DMS114 treated with DMSO at 0.1 percent for 48 hours (cell line): ENCODE measurements around the gene OPN1SW.

Source experiments
- DNase-seq: peaks from one replicate; lab custom pipeline; 2025; ENCODE audit not compliant: unreplicated experiment; lab: John Stamatoyannopoulos, UW

Gene OPN1SW, protein sequence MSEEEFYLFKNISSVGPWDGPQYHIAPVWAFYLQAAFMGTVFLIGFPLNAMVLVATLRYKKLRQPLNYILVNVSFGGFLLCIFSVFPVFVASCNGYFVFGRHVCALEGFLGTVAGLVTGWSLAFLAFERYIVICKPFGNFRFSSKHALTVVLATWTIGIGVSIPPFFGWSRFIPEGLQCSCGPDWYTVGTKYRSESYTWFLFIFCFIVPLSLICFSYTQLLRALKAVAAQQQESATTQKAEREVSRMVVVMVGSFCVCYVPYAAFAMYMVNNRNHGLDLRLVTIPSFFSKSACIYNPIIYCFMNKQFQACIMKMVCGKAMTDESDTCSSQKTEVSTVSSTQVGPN

DNA sequence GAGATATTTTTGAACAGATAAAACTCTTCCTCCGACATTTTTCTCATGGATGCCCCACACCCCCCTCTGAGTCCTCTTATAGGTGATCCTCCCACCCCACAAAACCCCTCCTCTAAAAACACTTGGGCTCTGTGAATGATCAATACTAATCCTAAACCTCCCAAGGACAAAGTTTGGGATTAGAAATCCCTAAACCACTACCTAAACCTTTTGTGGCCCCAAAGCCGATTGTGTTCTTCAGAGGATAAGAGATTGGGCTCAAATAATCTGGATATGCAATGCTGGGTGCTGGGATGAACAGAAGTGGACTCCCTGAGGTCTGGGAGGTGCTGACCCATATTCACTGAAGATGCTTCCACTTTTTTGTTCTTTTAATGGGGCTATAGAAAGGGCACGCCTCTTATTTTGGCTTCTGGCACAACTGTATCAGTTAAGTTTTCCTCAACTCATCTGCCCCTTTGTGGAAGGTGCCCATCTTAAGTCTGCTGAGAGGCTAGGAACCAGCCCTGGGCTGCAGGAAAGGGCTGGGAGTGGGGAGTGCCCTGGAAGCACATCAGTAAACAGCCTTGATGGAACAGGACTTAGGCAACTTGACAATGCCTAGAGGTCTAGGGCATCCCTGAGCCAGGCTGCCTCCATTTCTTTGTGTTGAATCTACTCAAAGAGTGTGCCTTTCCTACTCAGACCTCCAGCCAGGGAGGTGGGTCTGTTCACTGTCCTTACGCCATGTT, at the start of gene OPN1SW:
Gene OPN1SW (minus strand): TSS at position 51 of the 731 bp plus-strand sequence. CDS start 13 bp downstream, at position 38.
- no peak for DNase-seq

DNA sequence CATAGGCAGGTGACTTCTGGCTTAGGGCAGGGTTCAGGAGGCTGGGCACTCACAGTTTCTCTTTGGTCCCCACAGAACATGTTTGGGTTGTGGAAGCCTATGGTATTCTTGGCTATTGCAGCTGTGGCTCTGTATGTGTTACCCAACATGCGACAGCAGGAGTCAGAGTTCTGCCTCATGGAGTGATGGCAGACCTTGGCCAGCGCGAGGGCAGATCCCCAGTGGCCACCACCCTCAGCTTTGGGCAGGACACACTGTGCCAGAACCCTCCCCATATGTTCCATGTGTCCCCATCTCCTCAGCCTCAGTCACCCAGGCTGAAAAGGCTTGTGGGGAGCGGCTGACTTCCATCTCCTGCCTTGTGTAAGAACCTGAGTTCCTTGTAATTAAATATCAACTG, 46.1 kb upstream of the OPN1SW start:
- DNase-seq: no peak

DNA sequence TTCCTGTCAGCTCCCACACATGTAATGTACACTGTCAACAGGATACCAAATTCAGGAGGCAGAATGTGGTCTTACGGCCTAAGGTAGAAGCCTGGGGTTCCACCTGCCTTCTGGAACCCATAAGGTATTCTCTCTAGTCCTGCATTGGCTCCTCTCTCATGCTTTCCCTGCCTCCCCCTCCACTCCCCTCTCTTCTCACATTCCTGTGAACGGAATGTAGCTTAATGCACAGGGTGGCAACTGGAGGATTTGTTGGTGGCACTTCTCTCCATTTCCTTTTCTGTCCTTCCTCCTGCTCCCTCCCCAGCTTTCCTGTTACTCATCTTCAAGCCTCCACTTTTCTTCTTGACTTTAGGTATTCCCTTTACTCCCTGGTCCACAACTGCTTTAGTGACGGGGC, 43.1 kb upstream of the OPN1SW start:
- DNase-seq: no peak

DNA sequence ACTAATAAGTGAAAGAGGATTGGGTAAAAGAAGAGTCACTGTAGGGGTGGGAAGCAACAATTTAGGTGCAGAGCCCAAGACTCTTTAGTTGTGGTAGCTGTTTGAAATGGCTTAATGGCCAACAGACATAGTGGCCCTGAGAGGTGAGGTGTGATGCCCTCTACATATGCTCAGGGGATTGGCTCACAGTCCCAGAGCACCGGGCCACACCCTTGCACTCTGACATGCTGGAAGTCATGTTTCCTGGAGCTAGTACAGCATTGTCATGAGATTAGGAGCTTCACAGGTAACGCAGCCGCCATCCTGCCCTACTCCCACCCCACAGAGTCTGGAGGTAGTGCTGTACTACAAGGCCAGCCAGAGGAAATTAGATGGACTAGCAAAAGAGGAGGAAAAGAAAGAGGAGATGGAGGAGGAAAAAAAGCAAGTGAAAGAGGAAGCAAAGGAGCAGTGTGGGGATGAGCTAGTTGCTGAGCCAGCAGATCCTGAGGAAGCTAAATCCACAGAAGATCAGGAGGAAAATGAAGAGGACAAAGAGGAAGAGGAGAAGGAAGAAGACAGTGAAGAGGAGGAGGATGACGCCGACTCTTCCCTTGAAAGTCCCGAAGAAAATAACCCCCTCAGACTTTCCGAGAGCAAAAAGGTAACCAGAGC, 39.8 kb upstream of the OPN1SW start:
- no peak for DNase-seq

- no peak for DNase-seq
These were observed 38.9 kb upstream of the OPN1SW start for GRCh38 chr7:128814499-128814898.

DNA sequence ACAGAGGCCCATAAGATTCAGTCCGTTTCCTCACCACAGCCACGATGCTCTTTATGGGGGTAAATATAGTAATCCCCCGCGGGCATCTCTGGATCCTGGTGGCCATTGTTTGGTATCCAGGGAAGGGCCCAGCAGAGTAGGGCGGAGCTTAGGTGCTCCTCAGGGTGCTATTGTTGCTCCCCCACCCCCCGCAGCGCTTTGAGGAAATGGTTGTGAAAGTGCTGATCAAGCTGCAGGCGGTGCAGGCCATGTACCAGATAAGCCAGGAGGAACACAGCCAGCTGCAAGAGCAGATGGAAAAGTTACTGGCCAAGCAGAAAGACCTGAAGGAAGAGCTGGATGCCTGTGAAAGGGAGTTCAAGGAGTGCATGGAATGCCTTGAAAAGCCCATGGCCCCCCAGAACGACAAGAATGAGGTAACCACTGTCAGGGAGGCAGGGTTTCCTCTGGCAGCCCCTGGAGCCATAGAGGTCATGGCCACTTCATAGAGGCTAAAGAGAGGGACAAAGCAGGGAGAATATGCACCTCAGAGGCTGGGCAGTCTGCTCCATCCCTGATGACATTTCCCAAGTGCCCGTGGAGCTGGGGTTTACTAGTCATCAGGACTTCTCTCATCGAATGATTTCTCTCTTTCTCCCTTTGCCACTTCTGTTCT, 37.0 kb upstream of the OPN1SW start:
- no peak for DNase-seq

DNA sequence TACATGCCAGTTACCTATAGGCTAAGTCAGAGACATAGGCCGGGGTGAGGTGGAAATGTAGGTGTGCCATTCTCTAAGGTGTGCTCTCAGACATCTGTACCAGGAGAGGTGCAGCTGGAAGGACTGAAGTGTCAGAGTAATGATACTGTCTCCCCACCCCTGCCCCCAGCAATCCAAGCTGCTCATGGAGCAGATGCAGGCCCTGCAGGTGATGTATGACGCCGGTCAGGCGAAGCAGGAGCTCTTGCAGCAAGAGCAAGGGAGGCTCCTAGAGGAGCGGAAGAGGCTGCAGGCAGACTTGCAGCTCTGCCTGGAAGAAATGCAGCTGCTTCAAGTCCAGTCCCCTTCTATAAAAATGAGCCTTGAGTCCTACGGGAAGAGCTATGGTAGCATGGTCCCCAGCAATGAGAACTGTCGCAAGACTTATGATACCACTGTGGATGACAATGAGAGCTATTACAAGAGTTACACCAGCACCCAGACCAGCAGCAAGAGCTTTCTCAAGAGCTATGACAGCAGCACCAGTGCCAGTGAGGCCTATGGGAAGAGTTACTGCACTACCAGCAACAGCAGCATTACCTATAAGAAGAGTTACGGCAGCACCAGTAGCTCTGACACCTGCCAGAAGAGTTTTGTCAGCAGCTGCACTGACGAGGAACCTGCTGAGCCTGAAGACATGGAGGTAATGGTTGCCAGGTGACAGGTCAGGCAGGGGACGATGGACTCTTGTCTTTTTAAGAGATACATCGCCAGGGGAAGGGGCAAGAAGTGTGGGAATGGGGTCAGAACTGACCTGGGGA, 36.2 kb upstream of the OPN1SW start:
- no peak for DNase-seq

DNA sequence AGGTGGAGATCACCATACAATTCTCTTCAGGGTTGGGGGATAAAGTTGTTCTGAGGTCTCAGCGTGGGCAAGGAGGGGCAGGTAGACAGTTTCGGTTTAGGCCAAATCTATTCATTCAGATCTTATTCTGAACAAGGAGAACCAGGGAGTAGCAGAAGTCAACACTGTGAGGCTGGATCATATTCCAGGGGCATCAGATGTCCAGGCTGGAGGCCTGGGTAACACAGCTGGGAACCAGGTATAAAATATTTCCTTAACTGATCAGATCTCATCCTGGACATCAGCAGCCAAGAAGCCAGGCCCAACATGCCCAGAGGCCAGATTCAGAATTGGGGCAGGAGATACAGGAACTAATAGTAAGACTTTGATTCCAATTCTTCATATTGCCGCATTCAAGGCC, 35.4 kb upstream of the OPN1SW start:
- no peak for DNase-seq

DNA sequence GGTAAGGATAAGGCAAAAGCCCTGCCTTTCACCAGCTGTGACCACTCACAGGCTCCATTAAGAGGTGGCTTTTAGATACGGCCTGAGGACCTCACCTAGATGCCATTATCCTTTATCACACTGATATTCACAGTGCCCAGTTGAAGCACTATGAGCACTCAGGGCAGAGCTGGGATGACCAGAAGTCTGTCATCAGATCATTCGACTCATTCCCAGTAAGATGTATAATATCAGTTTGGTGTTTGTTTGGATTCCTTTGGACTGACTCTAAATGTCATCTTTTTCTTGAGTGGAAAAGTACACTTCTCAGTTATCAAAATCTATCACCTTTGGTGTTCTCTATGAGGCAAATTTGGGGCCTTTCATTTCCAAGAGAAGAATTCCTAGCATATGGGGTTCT, 34.9 kb upstream of the OPN1SW start:
- no peak for DNase-seq

GRCh38 chr7:128809363-128809762, 33.8 kb upstream of the OPN1SW start:
- DNase-seq: no peak

DNA sequence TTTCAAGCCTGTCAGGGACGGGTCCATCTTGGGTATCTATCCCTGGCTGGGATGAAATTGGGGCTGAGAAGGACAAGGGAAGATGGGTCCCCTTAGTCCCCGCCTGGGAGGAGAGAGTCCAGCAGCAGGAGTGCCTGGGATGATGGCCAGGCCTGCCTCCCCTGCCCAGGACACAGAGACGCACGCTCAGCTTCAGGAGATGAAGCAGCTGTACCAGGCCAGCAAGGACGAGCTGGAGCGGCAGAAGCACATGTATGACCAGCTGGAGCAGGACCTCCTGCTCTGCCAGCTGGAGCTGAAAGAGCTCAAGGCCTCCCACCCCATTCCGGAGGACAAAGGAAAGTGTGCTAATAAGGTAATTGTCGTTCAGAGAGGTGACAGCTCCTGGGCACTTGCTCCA, 31.6 kb upstream of the OPN1SW start:
- DNase-seq: no peak

- no peak for DNase-seq
These were observed 29.6 kb upstream of the OPN1SW start for GRCh38 chr7:128805225-128805624.

DNA sequence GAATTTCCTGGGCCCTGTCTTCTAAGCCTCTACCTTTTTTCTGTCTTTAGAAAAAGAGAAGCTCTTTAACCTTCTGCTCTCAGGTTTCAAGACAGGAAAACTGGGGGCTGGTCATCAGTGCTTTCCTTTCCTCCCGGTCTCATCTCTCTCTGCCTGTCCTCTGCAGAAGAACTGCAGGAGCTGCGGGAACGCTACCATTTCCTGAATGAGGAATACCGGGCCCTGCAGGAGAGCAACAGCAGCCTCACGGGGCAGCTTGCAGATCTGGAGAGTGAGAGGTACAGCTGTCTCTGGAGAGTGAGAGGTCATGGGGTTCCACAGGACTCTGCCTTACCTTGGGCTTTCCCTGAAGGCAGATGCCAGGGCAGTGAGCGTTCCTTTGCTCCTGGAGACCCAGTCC, 28.9 kb upstream of the OPN1SW start:
- DNase-seq: no peak

GRCh38 chr7:128801667-128802418, 26.2 kb upstream of the OPN1SW start:
- no peak for DNase-seq

GRCh38 chr7:128801003-128801402, 25.4 kb upstream of the OPN1SW start:
- DNase-seq: no peak

DNA sequence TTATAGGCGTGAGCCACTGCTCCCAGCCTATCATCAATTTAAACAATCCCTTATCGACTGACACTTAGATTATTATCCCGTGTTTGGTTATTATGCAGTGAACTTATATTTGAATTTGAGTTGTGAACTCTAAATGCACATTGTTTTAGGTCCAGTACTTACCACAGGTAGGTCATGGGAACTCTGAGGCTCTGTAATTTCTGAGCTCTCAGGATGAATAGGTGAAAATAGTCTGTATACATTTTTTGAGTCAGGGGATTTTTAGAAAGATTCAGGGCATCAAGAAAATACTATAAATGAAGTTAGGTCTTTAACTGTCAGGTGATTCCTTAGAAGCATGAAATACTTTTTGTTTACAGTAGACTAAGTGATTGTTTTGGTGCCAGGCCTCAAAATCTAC, 25.0 kb upstream of the OPN1SW start:
- no peak for DNase-seq

GRCh38 chr7:128799451-128799850, 23.9 kb upstream of the OPN1SW start:
- no peak for DNase-seq

DNA sequence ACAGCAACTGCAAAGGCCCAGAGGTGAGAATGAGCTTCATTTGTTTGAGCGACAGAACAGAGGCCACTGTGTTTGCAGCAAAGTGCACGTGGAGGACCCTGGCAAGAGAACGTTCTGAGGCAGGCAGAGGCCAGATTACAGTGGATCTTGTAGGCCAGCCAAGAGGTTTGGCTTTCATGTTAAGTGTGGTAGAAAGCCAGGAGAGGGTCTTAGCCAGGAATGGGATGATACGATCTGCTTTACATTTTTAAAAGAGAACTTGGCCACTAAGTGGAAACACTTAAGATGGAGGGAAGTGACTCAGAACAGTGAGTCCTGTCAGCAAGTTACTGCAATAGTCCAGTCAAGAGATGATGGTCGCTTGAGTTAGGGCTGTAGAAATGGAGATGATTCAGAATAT, 20.7 kb upstream of the OPN1SW start:
- DNase-seq: no peak

GRCh38 chr7:128795129-128795528, 19.5 kb upstream of the OPN1SW start:
- DNase-seq: no peak

GRCh38 chr7:128794436-128794835, 18.8 kb upstream of the OPN1SW start:
- DNase-seq: no peak
